ENCODE measurements around the gene RAB21. TPM values are rescaled to one million over a fixed set of nuclear protein-coding genes. Genes with fewer than 3 reads are reported as not detected.
"Not testable (repeated sequence)": the region's sequence is repeated elsewhere in the genome, so short reads cannot be mapped to it uniquely, and the experiment has no call there.

The RAB21 gene
- total RNA-seq, 1 donor from 2014 or later: 31.4 TPM

GRCh38 chr12:71756054-71756690 lies 1.5 kb downstream of the RAB21 start:
- Histone ChIP-seq H3K9ac (peak overlapping the region; percentile 90), H3K27ac (no peak overlapping the region), H3K79me2 (ENCODE audit: low read depth) (peaks cover 62% of the 10 kb centered on the region), H3K4me3 (peak overlapping the region; percentile 85), H4K20me1 (ENCODE audit: low read depth) (peaks cover 20% of the 10 kb centered on the region), H2AFZ (replicated peaks) (no peak overlapping the region), H3K36me3 (peaks cover 4% of the 10 kb centered on the region), H3K27me3 (no peaks in the 10 kb centered on the region), H3K4me2 (peak overlapping the region; percentile 80), H3K9me3 (ENCODE audit: low read depth) (no peaks in the 10 kb centered on the region), H3F3A (ENCODE audit: low read depth) (no peaks in the 10 kb centered on the region), H3K4me1 (no peaks in the 10 kb centered on the region)
- Mint-ChIP-seq H3K36me3 (peaks cover 46% of the 10 kb centered on the region), H3K4me3 (peak overlapping the region; percentile 94), H3K27me3 (ENCODE audit: insufficient read depth, low read depth) (no peaks in the 10 kb centered on the region), H3K9me3 (peaks cover 45% of the 10 kb centered on the region), H3K4me1 (peaks cover 15% of the 10 kb centered on the region), H3K27ac (no peak overlapping the region)
- DNase-seq (ENCODE audit: low spot score): no peak
- TF ChIP-seq EZH2phosphoT487 (IDR thresholded peaks at IDR 0.05) (no peak), EZH2 (IDR thresholded peaks at IDR 0.05) (no peak)
- TF ChIP-seq, protein P1, sequence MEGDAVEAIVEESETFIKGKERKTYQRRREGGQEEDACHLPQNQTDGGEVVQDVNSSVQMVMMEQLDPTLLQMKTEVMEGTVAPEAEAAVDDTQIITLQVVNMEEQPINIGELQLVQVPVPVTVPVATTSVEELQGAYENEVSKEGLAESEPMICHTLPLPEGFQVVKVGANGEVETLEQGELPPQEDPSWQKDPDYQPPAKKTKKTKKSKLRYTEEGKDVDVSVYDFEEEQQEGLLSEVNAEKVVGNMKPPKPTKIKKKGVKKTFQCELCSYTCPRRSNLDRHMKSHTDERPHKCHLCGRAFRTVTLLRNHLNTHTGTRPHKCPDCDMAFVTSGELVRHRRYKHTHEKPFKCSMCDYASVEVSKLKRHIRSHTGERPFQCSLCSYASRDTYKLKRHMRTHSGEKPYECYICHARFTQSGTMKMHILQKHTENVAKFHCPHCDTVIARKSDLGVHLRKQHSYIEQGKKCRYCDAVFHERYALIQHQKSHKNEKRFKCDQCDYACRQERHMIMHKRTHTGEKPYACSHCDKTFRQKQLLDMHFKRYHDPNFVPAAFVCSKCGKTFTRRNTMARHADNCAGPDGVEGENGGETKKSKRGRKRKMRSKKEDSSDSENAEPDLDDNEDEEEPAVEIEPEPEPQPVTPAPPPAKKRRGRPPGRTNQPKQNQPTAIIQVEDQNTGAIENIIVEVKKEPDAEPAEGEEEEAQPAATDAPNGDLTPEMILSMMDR (IDR thresholded peaks at IDR 0.05): no peak

GRCh38 chr12:71759941-71760340 lies 5.3 kb downstream of the RAB21 start:
- no peak for DNase-seq (ENCODE audit: low spot score)
- H3F3A ChIP-seq (ENCODE audit: low read depth): no peaks in the 10 kb centered on the region
- H3K4me2 ChIP-seq: no peak overlapping the region
- H3K9me3 Mint-ChIP-seq: peaks cover 60% of the 10 kb centered on the region
- H3K4me3 ChIP-seq: no peak overlapping the region
- TF ChIP-seq EZH2 (IDR thresholded peaks at IDR 0.05): no peak
- TF ChIP-seq EZH2phosphoT487 (IDR thresholded peaks at IDR 0.05): no peak
- TF ChIP-seq, protein P1 (IDR thresholded peaks at IDR 0.05): no peak
- no peaks in the 10 kb centered on the region for H3K4me1 ChIP-seq
- H3K4me3 Mint-ChIP-seq: no peak overlapping the region
- peaks cover 4% of the 10 kb centered on the region for H3K36me3 ChIP-seq
- no peaks in the 10 kb centered on the region for H3K27me3 ChIP-seq
- no peak overlapping the region for H2AFZ ChIP-seq (replicated peaks)
- no peak overlapping the region for H3K27ac Mint-ChIP-seq
- H3K79me2 ChIP-seq (ENCODE audit: low read depth): peaks cover 100% of the 10 kb centered on the region
- peaks cover 62% of the 10 kb centered on the region for H3K36me3 Mint-ChIP-seq
- H4K20me1 ChIP-seq (ENCODE audit: low read depth): peaks cover 28% of the 10 kb centered on the region
- peaks cover 10% of the 10 kb centered on the region for H3K4me1 Mint-ChIP-seq
- no peak overlapping the region for H3K9ac ChIP-seq
- H3K9me3 ChIP-seq (ENCODE audit: low read depth): no peaks in the 10 kb centered on the region
- H3K27ac ChIP-seq: no peak overlapping the region
- no peaks in the 10 kb centered on the region for H3K27me3 Mint-ChIP-seq (ENCODE audit: insufficient read depth, low read depth)

GRCh38 chr12:71760471-71760870 lies 5.8 kb downstream of the RAB21 start:
- Mint-ChIP-seq H3K27me3 (ENCODE audit: insufficient read depth, low read depth) (no peaks in the 10 kb centered on the region), H3K9me3 (peaks cover 65% of the 10 kb centered on the region), H3K4me1 (peaks cover 10% of the 10 kb centered on the region), H3K4me3 (no peak overlapping the region), H3K36me3 (peaks cover 67% of the 10 kb centered on the region), H3K27ac (no peak overlapping the region)
- no peaks in the 10 kb centered on the region for H3K4me1 ChIP-seq
- H3F3A ChIP-seq (ENCODE audit: low read depth): no peaks in the 10 kb centered on the region
- H3K9ac ChIP-seq: no peak overlapping the region
- H4K20me1 ChIP-seq (ENCODE audit: low read depth): peaks cover 28% of the 10 kb centered on the region
- H3K4me2 ChIP-seq: no peak overlapping the region
- TF ChIP-seq EZH2 (IDR thresholded peaks at IDR 0.05): no peak
- TF ChIP-seq, protein P1 (IDR thresholded peaks at IDR 0.05): no peak
- TF ChIP-seq EZH2phosphoT487 (IDR thresholded peaks at IDR 0.05): no peak
- H3K27me3 ChIP-seq: no peaks in the 10 kb centered on the region
- H3K36me3 ChIP-seq: peaks cover 4% of the 10 kb centered on the region
- H3K79me2 ChIP-seq (ENCODE audit: low read depth): peaks cover 100% of the 10 kb centered on the region
- H3K4me3 ChIP-seq: no peak overlapping the region
- no peak overlapping the region for H2AFZ ChIP-seq (replicated peaks)
- DNase-seq (ENCODE audit: low spot score): no peak
- H3K27ac ChIP-seq: no peak overlapping the region
- H3K9me3 ChIP-seq (ENCODE audit: low read depth): no peaks in the 10 kb centered on the region

- H3K27me3 Mint-ChIP-seq (ENCODE audit: insufficient read depth, low read depth); H3K4me3 Mint-ChIP-seq: not testable (repeated sequence)
- H4K20me1 ChIP-seq (ENCODE audit: low read depth): peaks cover 23% of the 10 kb centered on the region
Observed at GRCh38 chr12:71761354-71761753, 6.7 kb downstream of the RAB21 start.

More at GRCh38 chr12:71761354-71761753, 6.7 kb downstream of the RAB21 start:
- not testable (repeated sequence) for H3K9me3 ChIP-seq (ENCODE audit: low read depth); H3K27me3 ChIP-seq; H3K9ac ChIP-seq; H3K4me1 ChIP-seq; H3K4me1 Mint-ChIP-seq; H3F3A ChIP-seq (ENCODE audit: low read depth); DNase-seq (ENCODE audit: low spot score); H3K4me2 ChIP-seq; H3K36me3 ChIP-seq; H2AFZ ChIP-seq (replicated peaks); H3K27ac ChIP-seq; H3K4me3 ChIP-seq; H3K27ac Mint-ChIP-seq
- Mint-ChIP-seq H3K36me3 (peaks cover 68% of the 10 kb centered on the region), H3K9me3 (peaks cover 67% of the 10 kb centered on the region)
- peaks cover 100% of the 10 kb centered on the region for H3K79me2 ChIP-seq (ENCODE audit: low read depth)

Data from neural progenitor cell (in vitro differentiated cells).